GM12801 (cell line): Measurements from ENCODE around the gene FCER1G.

Source experiments
- CTCF ChIP-seq: IDR thresholded peaks from one replicate; pipeline ENCODE4 v1.5.1; 2011; ENCODE audit warnings: control low read depth; ENCODE audit not compliant: insufficient read length; ENCODE audit errors: extremely low read depth

Gene FCER1G

GRCh38 chr1:161229896-161230295 is 14.8 kb downstream of the FCER1G start:
- TF ChIP-seq CTCF = no peak

- no peak for TF ChIP-seq CTCF
Observed at GRCh38 chr1:161230762-161231161, 15.7 kb downstream of the FCER1G start.

GRCh38 chr1:161233102-161233501 is 18.0 kb downstream of the FCER1G start:
- no peak for TF ChIP-seq CTCF

- TF ChIP-seq CTCF = no peak
Observed at GRCh38 chr1:161235957-161236775, 21.1 kb downstream of the FCER1G start.

GRCh38 chr1:161238039-161238473 is 23.0 kb downstream of the FCER1G start, which contains the start of gene NR1I3:
NR1I3 (minus strand) TSS chr1:161238203; CDS start chr1:161236565, 1,638 bp downstream.
- no peak for TF ChIP-seq CTCF

- no peak for TF ChIP-seq CTCF
Observed at GRCh38 chr1:161241682-161242081, 26.6 kb downstream of the FCER1G start.

- TF ChIP-seq CTCF = no peak
Observed at GRCh38 chr1:161242313-161242712, 27.2 kb downstream of the FCER1G start.
